Sigmoid colon (tissue), 7 donors: Measurements from ENCODE around the gene VASP. TPM values are rescaled to one million over a fixed set of nuclear protein-coding genes. Genes with fewer than 3 reads are reported as not detected.

ENCODE experiments used
- DNase-seq: peaks from one replicate; pipeline ENCODE4 v3.0.0-alpha.2; 2019
- H3K27ac ChIP-seq, 4 donors: fragments of 200-600 bp; sonication (generic); one replicate each; pipeline ENCODE4 v1.5.1; 2016 to 2019; ENCODE audit warnings: mild to moderate bottlenecking in 1 of 4
- H3K27me3 ChIP-seq, 3 donors: fragments of 200-600 bp; sonication (generic); one replicate each; pipeline ENCODE4 v1.5.1; 2019; ENCODE audit warnings: mild to moderate bottlenecking in 1 of 3
- H3K36me3 ChIP-seq, 4 donors: fragments of 200-600 bp; sonication (generic); one replicate each; pipeline ENCODE4 v1.5.1; 2016 to 2019
- H3K4me1 ChIP-seq, 4 donors: fragments of 200-600 bp; sonication (generic); one replicate each; pipeline ENCODE4 v1.5.1; 2017 to 2019
- H3K4me3 ChIP-seq, 4 donors: fragments of 200-600 bp; sonication (generic); one replicate each; pipeline ENCODE4 v1.5.1; 2017 to 2019; ENCODE audit warnings: mild to moderate bottlenecking in 2 of 4, moderate library complexity in 1 of 4
- H3K9me3 ChIP-seq, 4 donors: fragments of 200-600 bp in 3 of 4; sonication (generic) in 3 of 4; one replicate each; pipeline versions ENCODE4 v1.5.1 to v1.6.1; 2013 to 2019
- EP300 ChIP-seq, 4 donors: sonication (generic); formaldehyde crosslinking; IDR thresholded peaks; one replicate each; pipeline ENCODE4 v1.6.1; 2017; ENCODE audit warnings: antibody characterized with exemption in 4 of 4
- POLR2A ChIP-seq, 2 donors: fragments of 450-650 bp; IDR thresholded peaks; one replicate each; pipeline ENCODE4 v1.6.1; 2016; ENCODE audit warnings: antibody characterized with exemption in 2 of 2, mild to moderate bottlenecking in 2 of 2, moderate library complexity in 2 of 2
- POLR2AphosphoS5 ChIP-seq, 4 donors: sonication (generic); formaldehyde crosslinking; IDR thresholded peaks; one replicate each; pipeline ENCODE4 v1.6.1; 2017; ENCODE audit warnings: antibody characterized with exemption in 4 of 4
- WGBS, 2 donors: extraction: QIAGEN DNeasy Blood & Tissue Kit; methylation state at CpG; one replicate each; pipeline ENCODE4 v1.1.7; 2013; 5-methylcytosine and 5-hydroxymethylcytosine counted together
- intact Hi-C: fragments of 100-400 bp; cut with DNase I; formaldehyde crosslinking; loops from one replicate; pipeline ENCODE4 v1.15.1; 2023
- polyA plus RNA-seq, 3 donors: library from polyadenylated mRNA; stranded (reverse); fragments of 200-250 nt; gene quantifications; one replicate each; pipeline ENCODE4 v1.2.3, GENCODE V29; 2013
- total RNA-seq, 4 donors: library from RNA; depleted of rRNA; stranded (reverse); fragments of >200 nt; gene quantifications; one replicate each; pipeline ENCODE4 v1.1.0, GENCODE V29; 2016
- TF ChIP-seq, protein P1 (sequence below), 4 experiments: fragments of 450-650 bp in 3 of 4; fragments of 200-600 bp in 1 of 4; IDR thresholded peaks; one replicate each; pipeline ENCODE4 v1.5.1; 2016 to 2019; ENCODE audit warnings: antibody characterized with exemption in 4 of 4, mild to moderate bottlenecking in 3 of 4, moderate library complexity in 2 of 4
- donor health status: healthy with polysubstance abuse.
- donor health status: Bipolar disorder and iron deficiency.
- donor health status: healthy.

The VASP gene
- total and polyA plus RNA-seq, 7 donors, result 101 to 223 (median 160) TPM

GRCh38 chr19:45571457-45572220 lies 64.4 kb downstream of the VASP start:
- Histone ChIP-seq H3K4me3 (no peak overlapping the region), H3K4me1 (peaks cover 0 to 15% (median 4%) of the 10 kb centered on the region in 4 donors), H3K27ac (no peak overlapping the region), H3K27me3 (no peaks in the 10 kb centered on the region), H3K9me3 (no peaks in the 10 kb centered on the region), H3K36me3 (no peaks in the 10 kb centered on the region)
- TF ChIP-seq POLR2AphosphoS5 (IDR thresholded peaks at IDR 0.05) (no peak), EP300 (IDR thresholded peaks at IDR 0.05) (no peak), POLR2A (IDR thresholded peaks at IDR 0.05) (no peak)
- TF ChIP-seq, protein P1, sequence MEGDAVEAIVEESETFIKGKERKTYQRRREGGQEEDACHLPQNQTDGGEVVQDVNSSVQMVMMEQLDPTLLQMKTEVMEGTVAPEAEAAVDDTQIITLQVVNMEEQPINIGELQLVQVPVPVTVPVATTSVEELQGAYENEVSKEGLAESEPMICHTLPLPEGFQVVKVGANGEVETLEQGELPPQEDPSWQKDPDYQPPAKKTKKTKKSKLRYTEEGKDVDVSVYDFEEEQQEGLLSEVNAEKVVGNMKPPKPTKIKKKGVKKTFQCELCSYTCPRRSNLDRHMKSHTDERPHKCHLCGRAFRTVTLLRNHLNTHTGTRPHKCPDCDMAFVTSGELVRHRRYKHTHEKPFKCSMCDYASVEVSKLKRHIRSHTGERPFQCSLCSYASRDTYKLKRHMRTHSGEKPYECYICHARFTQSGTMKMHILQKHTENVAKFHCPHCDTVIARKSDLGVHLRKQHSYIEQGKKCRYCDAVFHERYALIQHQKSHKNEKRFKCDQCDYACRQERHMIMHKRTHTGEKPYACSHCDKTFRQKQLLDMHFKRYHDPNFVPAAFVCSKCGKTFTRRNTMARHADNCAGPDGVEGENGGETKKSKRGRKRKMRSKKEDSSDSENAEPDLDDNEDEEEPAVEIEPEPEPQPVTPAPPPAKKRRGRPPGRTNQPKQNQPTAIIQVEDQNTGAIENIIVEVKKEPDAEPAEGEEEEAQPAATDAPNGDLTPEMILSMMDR (IDR thresholded peaks at IDR 0.05), result no peak
- DNase-seq, result no peak
- WGBS, 2 donors, result 90% methylated on average over 8 of the region's 8 CpGs
- intact Hi-C loops, result no loop called here

DNA sequence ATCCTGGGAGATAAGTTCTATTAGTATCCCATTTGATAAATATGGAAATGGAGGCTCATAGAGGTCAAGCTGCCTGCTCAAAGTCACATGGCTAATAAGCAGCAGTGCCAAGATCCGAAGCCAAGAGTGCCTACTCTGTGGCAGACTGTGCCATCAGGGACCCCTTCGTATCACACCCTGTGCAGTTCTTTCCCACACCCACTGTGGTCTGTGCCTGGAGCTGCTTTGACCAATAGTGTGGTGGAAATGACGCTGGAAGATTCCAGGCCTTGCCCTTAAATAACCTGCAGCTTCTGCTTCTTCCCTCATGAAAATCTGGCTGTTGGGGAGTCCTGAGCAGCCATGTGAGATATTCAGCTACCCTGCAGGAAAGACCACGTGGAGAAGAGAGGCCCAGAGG lies 67.2 kb downstream of the VASP start:
- intact Hi-C loops, result no loop called here
- Histone ChIP-seq H3K27ac (peak overlapping the region in 1 of 4 donors; percentile 68), H3K4me3 (no peak overlapping the region), H3K4me1 (peaks cover 0 to 41% (median 21%) of the 10 kb centered on the region in 4 donors), H3K36me3 (no peaks in the 10 kb centered on the region), H3K9me3 (no peaks in the 10 kb centered on the region), H3K27me3 (no peaks in the 10 kb centered on the region)
- 92% methylated on average over 4 of the region's 4 CpGs for WGBS, 2 donors
- no peak for TF ChIP-seq POLR2A (IDR thresholded peaks at IDR 0.05)
- no peak for DNase-seq

DNA sequence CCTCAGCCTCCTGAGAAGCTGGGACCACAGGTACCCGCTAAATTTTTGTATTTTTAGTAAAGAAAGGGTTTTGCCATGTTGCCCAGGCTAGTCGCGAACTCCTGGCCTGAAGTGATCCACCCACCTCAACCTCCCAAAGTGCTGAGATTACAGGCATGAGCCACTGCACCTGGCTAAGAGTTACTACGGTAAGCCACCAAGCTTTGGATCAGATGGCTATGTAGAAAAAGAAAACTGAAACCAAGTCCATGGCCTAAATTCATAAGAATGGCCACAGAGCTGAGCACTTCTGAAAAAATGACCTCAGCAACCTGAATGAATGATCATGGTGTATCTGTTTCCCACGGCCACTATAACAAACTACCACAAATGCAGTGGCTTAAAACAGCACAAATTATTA lies 67.9 kb downstream of the VASP start:
- no peaks in the 10 kb centered on the region for H3K27me3 ChIP-seq
- H3K27ac ChIP-seq, result peak overlapping the region in 1 of 4 donors; percentile 68
- H3K4me1 ChIP-seq, result peaks cover 0 to 41% (median 21%) of the 10 kb centered on the region in 4 donors
- H3K36me3 ChIP-seq, result no peaks in the 10 kb centered on the region
- no peaks in the 10 kb centered on the region for H3K9me3 ChIP-seq
- TF ChIP-seq POLR2A (IDR thresholded peaks at IDR 0.05) (no peak), EP300 (IDR thresholded peaks at IDR 0.05) (no peak), POLR2AphosphoS5 (IDR thresholded peaks at IDR 0.05) (no peak)
- TF ChIP-seq, protein P1 (IDR thresholded peaks at IDR 0.05), result no peak
- no peak for DNase-seq
- WGBS, 2 donors, result 89% methylated on average over 5 of the region's 5 CpGs
- intact Hi-C loops, result no loop called here
- H3K4me3 ChIP-seq, result no peak overlapping the region

Other genes with a start within 250 kb of the VASP start
- gene CKM, start 184.6 kb upstream of the VASP start, total RNA-seq, result 1 to 10 TPM in 1 of 4 donors, under 1 TPM in 3; 0.66 to 1.1 (median 0.77) TPM
- gene CKM, start 184.6 kb upstream of the VASP start, polyA plus RNA-seq, result 10 to 100 TPM in 1 of 3 donors, 1 to 10 TPM in 1, under 1 TPM in 1; 0.48 to 14.4 (median 5.8) TPM
- gene KLC3, start 166.7 kb upstream of the VASP start, total RNA-seq, result not detected
- gene KLC3, start 166.7 kb upstream of the VASP start, polyA plus RNA-seq, result under 1 TPM in 1 of 3 donors, not detected in 2; 0.09 TPM
- 10 to 100 TPM in 1 of 4 donors, 1 to 10 TPM in 3; 4.6 to 12.8 (median 9.8) TPM for gene ERCC2, start 136.9 kb upstream of the VASP start, total RNA-seq
- 10 to 100 TPM in 1 of 3 donors, 1 to 10 TPM in 2; 4.2 to 12.9 (median 9.0) TPM for gene ERCC2, start 136.9 kb upstream of the VASP start, polyA plus RNA-seq
- gene PPP1R13L, start 102.4 kb upstream of the VASP start, total RNA-seq, result 1 to 10 TPM; 5.8 to 9.4 (median 7.7) TPM
- 10 to 100 TPM; 15.6 to 34.0 (median 18.0) TPM for gene PPP1R13L, start 102.4 kb upstream of the VASP start, polyA plus RNA-seq
- 1 to 10 TPM; 1.6 to 4.2 (median 3.8) TPM for gene POLR1G, start 100.8 kb upstream of the VASP start, total RNA-seq
- gene POLR1G, start 100.8 kb upstream of the VASP start, polyA plus RNA-seq, result 1 to 10 TPM; 1.2 to 5.6 (median 2.3) TPM
- 10 to 100 TPM; 41.8 to 67.0 (median 64.4) TPM for gene ERCC1, start 83.6 kb upstream of the VASP start, total RNA-seq
- gene ERCC1, start 83.6 kb upstream of the VASP start, polyA plus RNA-seq, result 10 to 100 TPM; 27.3 to 31.8 (median 30.1) TPM
- gene FOSB, start 39.5 kb upstream of the VASP start, total RNA-seq, result 10 to 100 TPM in 3 of 4 donors, 1 to 10 TPM in 1; 1.1 to 28.1 (median 23.1) TPM
- 10 to 100 TPM in 1 of 3 donors, 1 to 10 TPM in 2; 3.7 to 11.0 (median 5.4) TPM for gene FOSB, start 39.5 kb upstream of the VASP start, polyA plus RNA-seq
- 10 to 100 TPM; 15.0 to 23.5 (median 19.2) TPM for gene RTN2, start 10.4 kb upstream of the VASP start, total RNA-seq
- 10 to 100 TPM in 2 of 3 donors, 1 to 10 TPM in 1; 9.5 to 15.0 (median 12.0) TPM for gene RTN2, start 10.4 kb upstream of the VASP start, polyA plus RNA-seq
- gene PPM1N, start 9.0 kb upstream of the VASP start, total RNA-seq, result 1 to 10 TPM; 1.2 to 2.5 (median 2.2) TPM
- gene PPM1N, start 9.0 kb upstream of the VASP start, polyA plus RNA-seq, result 1 to 10 TPM; 3.0 to 4.2 (median 3.5) TPM
- gene OPA3, start 77.3 kb downstream of the VASP start, total RNA-seq, result 1 to 10 TPM; 5.4 to 9.9 (median 8.1) TPM
- 10 to 100 TPM in 1 of 3 donors, 1 to 10 TPM in 2; 3.0 to 11.3 (median 4.4) TPM for gene OPA3, start 77.3 kb downstream of the VASP start, polyA plus RNA-seq
- 1 to 10 TPM in 1 of 4 donors, under 1 TPM in 3; 0.55 to 1.9 (median 0.85) TPM for gene GPR4, start 94.7 kb downstream of the VASP start, total RNA-seq
- 1 to 10 TPM in 2 of 3 donors, under 1 TPM in 1; 0.46 to 1.8 (median 1.8) TPM for gene GPR4, start 94.7 kb downstream of the VASP start, polyA plus RNA-seq
- 10 to 100 TPM; 10.4 to 34.6 (median 14.7) TPM for gene EML2, start 131.9 kb downstream of the VASP start, total RNA-seq
- gene EML2, start 131.9 kb downstream of the VASP start, polyA plus RNA-seq, result 10 to 100 TPM; 40.2 to 75.6 (median 40.5) TPM
- gene GIPR, start 160.7 kb downstream of the VASP start, total RNA-seq, result not detected
- 10 to 100 TPM in 1 of 3 donors, 1 to 10 TPM in 1, under 1 TPM in 1; 0.69 to 11.8 (median 3.6) TPM for gene GIPR, start 160.7 kb downstream of the VASP start, polyA plus RNA-seq
- 100 to 1,000 TPM; 145 to 261 (median 242) TPM for gene SNRPD2, start 184.5 kb downstream of the VASP start, total RNA-seq
- gene SNRPD2, start 184.5 kb downstream of the VASP start, polyA plus RNA-seq, result 100 to 1,000 TPM; 271 to 423 (median 382) TPM
- gene QPCTL, start 185.2 kb downstream of the VASP start, total RNA-seq, result 1 to 10 TPM; 2.1 to 4.7 (median 3.4) TPM
- 1 to 10 TPM; 1.2 to 7.6 (median 1.6) TPM for gene QPCTL, start 185.2 kb downstream of the VASP start, polyA plus RNA-seq
- gene FBXO46, start 223.4 kb downstream of the VASP start, total RNA-seq, result 1 to 10 TPM; 7.1 to 9.7 (median 8.8) TPM
- 10 to 100 TPM in 2 of 3 donors, 1 to 10 TPM in 1; 9.5 to 16.5 (median 10.8) TPM for gene FBXO46, start 223.4 kb downstream of the VASP start, polyA plus RNA-seq
- gene MEIOSIN, start 226.0 kb downstream of the VASP start, total RNA-seq, result not detected
- not detected for gene MEIOSIN, start 226.0 kb downstream of the VASP start, polyA plus RNA-seq